HG03139 (cell line): ENCODE data around the gene KRTAP22-2.

Experiments
- ATAC-seq: cut with Tn5 transposase; IDR thresholded peaks from one replicate; pipeline ENCODE4 v1.9.1; 2021; ENCODE audit not compliant: unreplicated experiment

KRTAP22-2 gene

GRCh38 chr21:30590297-30590696, at the start of gene KRTAP22-2:
Gene KRTAP22-2, minus strand, starts transcription at chr21:30590397.
- no peak for ATAC-seq

GRCh38 chr21:30638686-30639085, 48.5 kb upstream of the KRTAP22-2 start:
- ATAC-seq: no peak

- ATAC-seq: no peak
Observed at GRCh38 chr21:30634906-30635305, 44.7 kb upstream of the KRTAP22-2 start, which contains the start of gene KRTAP20-2. Gene KRTAP20-2, plus strand, starts transcription at chr21:30635206. Its CDS starts 58 bp downstream, at chr21:30635264.

GRCh38 chr21:30629200-30629599, 39.0 kb upstream of the KRTAP22-2 start:
- no peak for ATAC-seq

GRCh38 chr21:30628109-30628508, 37.9 kb upstream of the KRTAP22-2 start:
- no peak for ATAC-seq

- no peak for ATAC-seq
Observed at GRCh38 chr21:30625449-30626165, 35.4 kb upstream of the KRTAP22-2 start.

GRCh38 chr21:30623362-30623761, 33.2 kb upstream of the KRTAP22-2 start:
- ATAC-seq: no peak

GRCh38 chr21:30620522-30620921, 30.3 kb upstream of the KRTAP22-2 start, which contains the start of gene KRTAP20-4:
Gene KRTAP20-4, plus strand, starts transcription at chr21:30620627.
- no peak for ATAC-seq

- ATAC-seq: no peak
Observed at GRCh38 chr21:30620080-30620479, 29.9 kb upstream of the KRTAP22-2 start.

- no peak for ATAC-seq
Observed at GRCh38 chr21:30616125-30616524, 25.9 kb upstream of the KRTAP22-2 start, which contains the start of gene KRTAP20-1. Gene KRTAP20-1, plus strand, starts transcription at chr21:30616425. Its CDS starts 30 bp downstream, at chr21:30616455.

GRCh38 chr21:30615199-30615598, 25.0 kb upstream of the KRTAP22-2 start:
- no peak for ATAC-seq

GRCh38 chr21:30613836-30614235, 23.6 kb upstream of the KRTAP22-2 start, which contains the start of gene KRTAP6-1:
Gene KRTAP6-1, minus strand, starts transcription at chr21:30613930. Its CDS starts 26 bp downstream, at chr21:30613904.
- ATAC-seq: no peak

GRCh38 chr21:30612132-30612531, 21.9 kb upstream of the KRTAP22-2 start:
- no peak for ATAC-seq

GRCh38 chr21:30605968-30606367, 15.8 kb upstream of the KRTAP22-2 start:
- ATAC-seq: no peak

GRCh38 chr21:30600787-30601186, 10.6 kb upstream of the KRTAP22-2 start, which contains the start of gene KRTAP22-1:
Gene KRTAP22-1, plus strand, starts transcription at chr21:30601087.
- ATAC-seq: no peak

- ATAC-seq: no peak
Observed at GRCh38 chr21:30598802-30599201, 8.6 kb upstream of the KRTAP22-2 start, which contains the start of gene KRTAP6-2. Gene KRTAP6-2, minus strand, starts transcription at chr21:30598902. Its CDS starts 28 bp downstream, at chr21:30598874.

GRCh38 chr21:30592140-30592539, 1.9 kb upstream of the KRTAP22-2 start, which contains the start of gene KRTAP6-3:
Gene KRTAP6-3, plus strand, starts transcription at chr21:30592440. Its CDS starts 6 bp downstream, at chr21:30592446.
- no peak for ATAC-seq

- ATAC-seq: no peak
Observed at GRCh38 chr21:30582870-30583269, 7.3 kb downstream of the KRTAP22-2 start.

GRCh38 chr21:30580132-30580531, 10.1 kb downstream of the KRTAP22-2 start:
- no peak for ATAC-seq

GRCh38 chr21:30579346-30579745, 10.9 kb downstream of the KRTAP22-2 start:
- ATAC-seq: no peak

GRCh38 chr21:30577766-30578165, 12.4 kb downstream of the KRTAP22-2 start:
- ATAC-seq: no peak

- no peak for ATAC-seq
Observed at GRCh38 chr21:30567617-30568016, 22.6 kb downstream of the KRTAP22-2 start.
